Esophagus muscularis mucosa (tissue), 3 donors: ENCODE results near the gene TRIM7.

Experiments
- POLR2A ChIP-seq: fragments of 450-650 bp; IDR thresholded peaks from one replicate; pipeline ENCODE4 v1.6.1; 2017; ENCODE audit warnings: antibody characterized with exemption, moderate library complexity, mild to moderate bottlenecking, low read depth
- POLR2AphosphoS5 ChIP-seq, 2 donors: sonication (generic); formaldehyde crosslinking; IDR thresholded peaks; one replicate each; pipeline ENCODE4 v1.6.1; 2017; ENCODE audit warnings: antibody characterized with exemption in 2 of 2
- TF ChIP-seq, protein P1 (sequence below), 3 experiments: fragments of 200-600 bp in 2 of 3; fragments of 450-650 bp in 1 of 3; sonication (generic) in 2 of 3; IDR thresholded peaks; one replicate each; pipeline ENCODE4 v1.5.1; 2017 to 2019; ENCODE audit warnings: antibody characterized with exemption in 3 of 3, mild to moderate bottlenecking in 2 of 3, moderate library complexity in 1 of 3

- TF ChIP-seq, protein P1, sequence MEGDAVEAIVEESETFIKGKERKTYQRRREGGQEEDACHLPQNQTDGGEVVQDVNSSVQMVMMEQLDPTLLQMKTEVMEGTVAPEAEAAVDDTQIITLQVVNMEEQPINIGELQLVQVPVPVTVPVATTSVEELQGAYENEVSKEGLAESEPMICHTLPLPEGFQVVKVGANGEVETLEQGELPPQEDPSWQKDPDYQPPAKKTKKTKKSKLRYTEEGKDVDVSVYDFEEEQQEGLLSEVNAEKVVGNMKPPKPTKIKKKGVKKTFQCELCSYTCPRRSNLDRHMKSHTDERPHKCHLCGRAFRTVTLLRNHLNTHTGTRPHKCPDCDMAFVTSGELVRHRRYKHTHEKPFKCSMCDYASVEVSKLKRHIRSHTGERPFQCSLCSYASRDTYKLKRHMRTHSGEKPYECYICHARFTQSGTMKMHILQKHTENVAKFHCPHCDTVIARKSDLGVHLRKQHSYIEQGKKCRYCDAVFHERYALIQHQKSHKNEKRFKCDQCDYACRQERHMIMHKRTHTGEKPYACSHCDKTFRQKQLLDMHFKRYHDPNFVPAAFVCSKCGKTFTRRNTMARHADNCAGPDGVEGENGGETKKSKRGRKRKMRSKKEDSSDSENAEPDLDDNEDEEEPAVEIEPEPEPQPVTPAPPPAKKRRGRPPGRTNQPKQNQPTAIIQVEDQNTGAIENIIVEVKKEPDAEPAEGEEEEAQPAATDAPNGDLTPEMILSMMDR (IDR thresholded peaks at IDR 0.05): no peak
- TF ChIP-seq POLR2A (no peak), POLR2AphosphoS5 (IDR thresholded peaks at IDR 0.05) (no peak)
These were observed 7.9 kb upstream of the TRIM7 start for GRCh38 chr5:181212934-181213333.
